ENCODE measurements around the gene FHIT.
"Not testable (repeated sequence)": the region's sequence is repeated elsewhere in the genome, so short reads cannot be mapped to it uniquely, and the experiment has no call there.

FHIT gene

GRCh38 chr3:59836531-59836930, 1414.7 kb downstream of the FHIT start:
- no peak for DNase-seq

DNA sequence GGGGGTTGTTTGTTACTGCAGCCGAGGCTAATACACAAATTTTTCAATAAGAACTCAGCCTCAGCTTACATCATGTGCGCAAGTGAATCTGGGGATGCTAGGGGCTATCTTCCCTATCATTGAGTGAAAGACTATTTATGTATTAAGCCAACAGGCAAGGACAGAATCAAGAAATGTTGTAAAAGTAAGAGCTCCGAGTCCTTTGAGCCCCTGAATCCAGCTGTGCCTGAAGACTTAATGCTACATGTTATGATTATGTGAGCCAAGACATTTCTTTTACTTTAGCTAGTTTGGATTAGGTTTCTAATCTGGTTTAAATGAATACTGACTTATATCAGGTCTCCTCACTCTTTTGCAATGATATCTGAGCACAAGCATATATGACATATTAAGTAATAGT, 1418.5 kb downstream of the FHIT start:
- no peak for DNase-seq

GRCh38 chr3:59832241-59832640, 1419.0 kb downstream of the FHIT start:
- no peak for DNase-seq

DNA sequence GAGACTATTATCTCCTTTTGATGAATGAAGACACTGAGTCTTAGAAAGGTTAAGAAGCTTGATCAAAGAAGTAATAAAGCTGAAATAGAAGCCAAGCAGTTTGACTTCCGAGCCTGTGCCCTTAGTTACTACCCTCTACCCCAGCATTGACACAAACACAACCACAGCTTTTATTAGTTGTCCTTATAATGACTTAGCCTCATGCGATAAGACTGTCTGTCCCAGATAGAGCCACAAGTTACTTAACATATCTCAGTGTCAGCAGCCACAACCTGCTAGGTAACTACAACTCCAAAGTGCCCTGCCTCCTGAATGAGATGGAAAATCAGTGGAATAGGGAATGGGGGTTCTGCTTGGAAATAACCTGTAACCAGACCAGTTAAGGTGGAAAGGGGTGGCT, 1419.9 kb downstream of the FHIT start:
- no peak for DNase-seq

DNA sequence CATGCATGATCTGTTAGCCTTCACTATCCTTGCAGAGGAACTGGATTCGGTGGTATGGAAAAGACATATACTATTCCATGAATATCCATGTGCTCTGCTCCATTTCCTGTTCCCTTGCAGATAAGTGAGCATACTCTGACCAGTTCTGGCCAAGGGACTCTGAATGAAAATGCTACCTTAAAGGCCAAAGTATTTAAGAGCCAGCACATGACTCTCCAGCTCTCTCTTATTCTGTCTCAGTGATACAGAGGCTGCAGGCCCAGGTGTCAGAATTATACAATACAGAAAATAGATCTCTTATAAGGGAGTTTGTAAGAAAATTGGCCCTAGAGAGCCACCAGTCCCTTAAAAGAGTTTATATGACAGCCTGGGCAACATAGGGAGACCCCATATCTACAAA, 1421.7 kb downstream of the FHIT start:
- no peak for DNase-seq

- DNase-seq, result no peak
Observed at GRCh38 chr3:59824876-59825275, 1426.4 kb downstream of the FHIT start.

DNA sequence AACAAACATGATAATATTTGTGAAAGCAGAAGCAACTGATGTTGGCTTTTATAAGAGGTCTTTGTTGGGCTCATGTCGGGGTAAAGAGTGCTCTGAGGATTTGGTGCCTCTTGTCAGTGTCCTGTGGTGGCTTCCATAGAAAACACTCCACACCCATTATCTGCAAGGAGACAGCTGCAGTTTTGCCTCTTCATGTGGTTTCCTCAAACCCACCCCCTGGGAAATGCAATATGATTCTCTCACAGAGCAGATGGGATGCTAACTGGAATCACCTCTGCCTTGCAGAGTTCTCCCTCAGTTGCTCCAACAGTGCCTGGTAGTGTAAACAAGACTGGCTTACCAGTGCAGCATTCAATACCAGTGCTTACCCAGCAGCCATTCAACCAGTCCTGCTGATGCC, 1430.0 kb downstream of the FHIT start:
- no peak for DNase-seq

GRCh38 chr3:59820352-59820934, 1430.8 kb downstream of the FHIT start:
- DNase-seq, result no peak

DNA sequence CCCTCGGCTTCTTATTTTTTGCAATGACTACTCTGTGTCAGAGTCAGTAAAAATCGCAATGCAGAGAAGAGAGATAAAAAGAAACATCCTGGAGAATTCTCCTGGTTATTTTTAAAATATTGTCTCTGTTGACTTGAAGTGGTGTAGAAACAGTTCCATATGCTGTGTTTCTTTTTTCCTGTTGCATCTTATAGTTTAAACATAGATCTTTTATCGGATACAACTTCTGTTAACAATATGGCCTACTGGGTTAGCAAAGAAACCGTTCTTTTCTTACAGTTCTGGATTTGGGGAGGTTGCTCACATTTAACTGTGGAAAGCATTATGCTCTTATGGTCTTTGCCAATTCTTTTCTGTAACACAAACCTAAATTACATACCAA, 1432.3 kb downstream of the FHIT start:
- DNase-seq, result no peak

DNA sequence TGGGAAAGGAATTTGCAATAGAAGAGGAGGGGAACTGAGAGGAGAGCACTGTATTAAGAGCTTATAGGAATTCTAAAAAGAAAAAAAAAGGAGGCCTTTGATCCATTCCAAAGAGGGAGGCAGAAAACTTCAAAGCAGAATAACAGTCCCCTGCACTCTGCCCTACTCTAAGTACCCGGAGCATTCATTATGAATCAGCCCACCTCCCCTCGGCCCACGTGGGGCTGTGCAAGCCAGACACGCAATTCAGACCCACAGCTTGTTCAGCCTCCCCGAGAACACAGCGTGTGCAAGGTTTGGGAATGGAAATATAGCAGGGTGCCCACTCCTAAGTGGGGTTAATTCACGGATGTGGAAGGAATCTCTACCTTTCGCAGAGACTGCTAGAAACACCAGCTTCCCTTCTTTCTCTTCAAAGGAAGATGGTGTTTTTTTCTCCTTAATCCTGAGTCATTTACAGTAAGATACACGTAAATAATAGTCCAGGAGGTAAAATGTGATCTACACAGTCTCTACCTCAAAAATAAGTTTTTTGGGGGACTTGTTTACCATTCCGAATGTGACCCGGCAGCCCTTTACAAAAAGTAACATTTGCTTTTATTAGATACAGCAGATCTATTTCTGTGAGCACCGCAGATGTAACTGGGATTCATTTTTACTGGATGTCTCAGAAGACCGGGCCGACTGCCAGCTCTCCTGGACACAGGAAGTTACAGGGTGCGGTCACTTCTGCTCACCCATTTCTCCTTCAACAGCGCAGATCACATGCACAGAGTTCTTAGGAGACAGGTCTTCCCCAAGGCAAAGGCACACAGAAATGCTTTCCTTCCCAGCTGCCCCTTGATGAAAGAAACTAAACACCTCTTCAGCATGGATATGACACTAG, 1433.0 kb downstream of the FHIT start:
- DNase-seq, result no peak

DNA sequence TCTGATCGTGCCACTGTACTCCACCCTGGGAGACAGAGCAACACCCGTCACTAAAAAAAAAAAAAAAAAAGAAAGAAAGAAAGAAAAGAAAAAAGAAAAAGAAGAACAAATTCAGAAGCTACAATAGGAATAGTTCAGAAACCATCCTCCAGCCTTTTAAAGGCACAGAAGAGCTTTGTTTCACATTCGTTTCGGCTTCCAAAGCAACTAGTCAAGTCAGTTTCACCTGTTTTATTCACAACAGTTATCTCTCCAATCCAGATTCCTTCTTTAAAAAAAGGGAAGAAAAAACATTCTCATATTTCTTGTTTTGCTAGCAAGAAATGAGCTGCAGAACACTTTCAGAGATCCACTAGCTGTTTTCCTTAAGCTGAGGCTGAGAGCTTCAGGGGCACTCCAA, 1433.7 kb downstream of the FHIT start:
- no peak for DNase-seq

GRCh38 chr3:59816312-59816711, 1434.9 kb downstream of the FHIT start:
- no peak for DNase-seq

DNA sequence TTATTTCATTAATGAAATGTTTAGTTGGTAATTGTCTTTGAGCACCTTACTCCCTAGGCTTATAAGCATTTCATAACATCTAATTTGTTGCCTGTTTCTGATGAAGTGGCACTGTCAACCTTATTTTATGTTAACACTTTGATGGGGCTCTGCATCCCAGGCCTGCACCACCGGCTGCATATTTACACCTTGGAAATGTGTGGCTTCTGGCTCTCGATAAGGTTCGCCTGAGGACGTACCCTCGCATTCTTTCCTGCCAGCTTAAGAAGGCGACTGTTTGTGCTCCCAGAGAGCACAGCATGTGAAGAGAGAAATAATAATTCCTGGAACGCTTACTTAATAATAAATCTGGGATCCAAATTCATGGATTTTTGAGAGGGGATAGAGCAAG, 1438.1 kb downstream of the FHIT start:
- no peak for DNase-seq

DNA sequence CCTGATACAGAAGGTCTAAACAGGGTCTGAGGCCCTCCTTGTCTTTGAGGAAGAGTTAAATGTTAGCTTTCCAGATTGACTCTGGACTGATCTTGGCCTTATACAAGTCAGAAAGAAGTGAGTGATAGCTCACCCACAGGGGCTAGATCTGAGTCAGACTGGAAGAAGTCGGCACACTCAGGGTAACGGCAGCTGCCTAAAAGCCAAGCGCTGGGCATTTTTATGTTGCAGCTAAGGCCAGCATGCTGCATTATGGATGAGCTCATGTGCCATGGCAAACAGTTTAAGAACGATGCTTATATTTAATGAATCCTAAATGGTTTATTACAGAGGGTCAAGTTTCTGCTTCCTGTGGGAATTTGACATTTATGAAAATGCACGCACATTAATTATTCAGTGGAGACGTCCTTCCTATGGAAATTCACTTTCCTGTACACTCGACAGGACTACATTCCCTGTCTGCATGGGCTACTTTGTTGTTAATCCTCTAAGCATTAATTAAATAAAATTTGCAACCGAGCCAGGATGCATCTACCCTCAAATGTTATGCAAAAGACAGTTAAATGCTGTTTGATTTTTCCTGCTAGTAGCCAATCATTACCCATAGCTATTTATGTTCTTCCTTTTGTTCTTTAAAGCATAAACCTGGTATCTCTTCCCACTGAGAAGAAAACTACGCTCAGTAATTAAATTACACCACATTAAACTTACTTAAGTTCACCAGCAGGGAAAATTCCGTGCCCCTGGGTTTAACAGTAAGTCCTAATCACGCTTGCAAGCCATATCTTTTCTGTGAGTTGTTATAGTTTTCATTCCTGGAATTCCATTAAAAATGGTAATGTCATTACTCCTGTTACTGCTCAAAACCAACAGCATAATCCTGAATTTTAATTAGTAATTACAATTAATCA, 1438.8 kb downstream of the FHIT start:
- no peak for DNase-seq

- no peak for DNase-seq
Observed at GRCh38 chr3:59811160-59811559, 1440.1 kb downstream of the FHIT start.

DNA sequence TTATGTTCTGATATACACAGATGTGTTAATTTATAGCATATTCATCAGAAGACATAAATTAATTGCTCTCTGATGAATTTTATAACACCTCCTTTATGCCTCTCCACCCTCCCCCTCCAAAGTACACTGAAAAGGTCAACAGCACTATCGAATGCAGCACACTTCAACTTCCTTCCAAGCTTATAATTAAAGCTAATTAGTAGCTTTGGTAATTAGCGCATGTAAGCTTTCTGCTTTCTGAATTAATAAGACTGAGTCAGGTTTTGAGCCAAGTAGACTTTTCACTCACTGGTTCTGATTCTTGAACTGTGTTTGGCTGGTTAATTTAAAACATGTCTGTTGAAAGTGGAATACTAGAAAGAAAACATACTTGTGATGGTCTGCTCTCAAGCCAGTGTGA, 1440.6 kb downstream of the FHIT start:
- no peak for DNase-seq

DNA sequence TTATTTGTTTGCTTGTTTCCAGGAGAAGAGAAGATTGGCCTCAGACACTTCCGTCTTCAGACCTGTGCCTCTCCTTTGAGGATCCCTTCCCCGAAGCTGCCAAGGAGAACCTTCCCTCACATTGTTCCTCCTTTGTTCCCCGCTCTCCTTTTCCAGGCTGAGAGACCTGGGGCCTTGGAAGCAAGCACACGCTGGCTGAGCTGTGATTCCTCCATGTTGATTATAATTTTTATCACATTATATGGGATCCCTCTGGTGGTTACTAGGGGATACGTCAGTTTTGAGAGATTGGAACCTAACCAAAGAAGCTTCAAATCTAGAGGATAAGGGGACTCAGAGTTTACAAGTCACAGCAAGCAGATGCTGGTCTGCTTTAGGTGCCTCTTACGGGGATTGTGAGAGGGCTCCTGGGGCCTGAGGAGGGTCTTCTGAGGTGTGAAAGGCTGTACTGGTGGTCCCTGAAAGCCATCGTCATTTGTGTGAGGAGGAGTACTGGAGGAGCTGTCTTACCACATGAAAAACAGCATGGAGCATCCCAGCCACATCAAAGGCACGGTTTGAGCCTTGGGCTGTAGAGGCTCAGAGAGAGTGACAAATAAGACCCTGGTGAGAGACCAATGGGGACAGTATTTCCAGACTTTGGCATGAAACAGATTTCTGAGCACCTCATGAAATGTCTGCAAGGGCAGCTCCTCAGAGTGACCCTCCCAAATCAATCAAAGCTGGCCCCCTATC, 1441.4 kb downstream of the FHIT start:
- no peak for DNase-seq

DNA sequence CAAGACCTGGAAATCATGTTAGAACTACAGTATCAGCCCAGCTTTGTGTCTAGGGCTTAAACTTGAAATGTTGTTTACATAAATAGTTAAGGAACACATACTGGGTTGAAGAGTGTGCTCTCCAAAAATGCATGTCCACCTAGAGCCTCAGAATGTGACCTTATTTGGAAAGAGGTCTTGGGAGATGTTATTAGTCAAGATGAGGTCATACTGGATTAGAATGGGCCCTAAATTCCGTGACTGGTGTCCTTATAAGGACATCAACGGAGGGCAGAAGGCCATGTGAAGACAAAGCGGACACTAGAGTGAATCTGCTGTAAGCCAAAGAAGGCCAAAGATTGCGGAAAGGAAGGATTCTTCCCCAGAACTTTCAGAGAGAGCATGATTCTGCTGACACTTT, 1442.2 kb downstream of the FHIT start:
- DNase-seq, result no peak

GRCh38 chr3:59808446-59808845, 1442.8 kb downstream of the FHIT start:
- DNase-seq, result no peak

DNA sequence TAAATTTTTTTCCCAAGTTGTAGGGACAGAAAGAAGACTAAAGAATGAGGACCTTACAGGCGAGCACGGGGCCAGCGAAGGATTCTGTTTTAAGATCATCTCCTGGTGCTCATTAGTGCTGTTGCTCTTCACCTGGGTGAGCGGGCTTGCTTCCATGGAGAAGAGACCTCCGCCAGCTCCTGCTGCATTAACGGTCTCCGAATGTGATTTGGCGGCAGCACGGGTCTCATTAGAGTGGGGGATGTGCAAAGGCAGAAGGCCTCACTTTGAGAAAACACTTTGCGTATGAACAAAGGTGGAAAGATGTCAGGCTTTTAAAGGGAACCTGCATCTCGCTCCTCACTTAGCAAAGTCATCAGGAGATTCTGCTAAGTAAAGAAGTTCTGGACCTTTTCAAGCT, 1448.0 kb downstream of the FHIT start:
- DNase-seq, result no peak

DNA sequence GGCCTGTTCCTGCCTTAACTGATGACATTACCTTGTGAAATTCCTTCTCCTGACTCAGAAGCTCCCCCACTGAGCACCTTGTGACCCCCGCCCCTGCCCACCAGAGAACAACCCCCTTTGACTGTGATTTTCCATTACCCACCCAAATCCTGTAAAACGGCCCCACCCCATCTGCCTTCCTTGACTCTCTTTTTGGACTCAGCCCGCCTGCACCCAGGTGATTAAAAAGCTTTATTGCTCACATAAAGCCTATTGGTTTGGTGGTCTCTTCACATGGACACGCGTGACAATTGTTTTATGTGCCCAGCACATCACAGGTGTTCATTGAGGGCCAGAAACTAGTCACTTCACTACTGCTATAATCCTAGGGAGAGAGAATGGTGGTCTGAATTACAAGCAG, 1448.8 kb downstream of the FHIT start:
- DNase-seq, result not testable (repeated sequence)

- no peak for DNase-seq
Observed at GRCh38 chr3:59802045-59802444, 1449.2 kb downstream of the FHIT start.

- DNase-seq, result no peak
Observed at GRCh38 chr3:59800481-59800880, 1450.8 kb downstream of the FHIT start.
